PC-3 (cell line): ENCODE measurements around the gene IGSF21. TPM values are rescaled to one million over a fixed set of nuclear protein-coding genes. Genes with fewer than 3 reads are reported as not detected.

ENCODE experiments used
- ATAC-seq: fragments of 200-7000 bp; cut with Tn5 transposase; 2 replicates; pipeline ENCODE4 v1.9.1; 2020; ENCODE audit warnings: mild to moderate bottlenecking, moderate library complexity
- BruUV-seq: library from RNA; stranded (reverse); fragments of 400-500 nt; replicated peaks from 2 replicates; lab custom pipeline; 2021; lab: Mats Ljungman, UMichigan
- CTCF ChIA-PET: fragments of 300-600 bp; sonication (Branson Sonifier 250); formaldehyde crosslinking; loops from one replicate; lab custom pipeline; 2022; ENCODE audit warnings: antibody characterized with exemption; lab: Charles Lee
- POLR2A ChIA-PET: fragments of 300-600 bp; sonication (Branson Sonifier 250); formaldehyde crosslinking; loops from one replicate; lab custom pipeline; 2022; ENCODE audit warnings: antibody characterized with exemption; ENCODE audit not compliant: unreplicated experiment; lab: Charles Lee
- DNase-seq: peaks from one replicate; pipeline ENCODE4 v3.0.0-alpha.2; 2015
- H2AFZ ChIP-seq: fragments of 300-600 bp; sonication (generic); 2 replicates; pipeline ENCODE4 v1.6.0; 2016; ENCODE audit warnings: antibody characterized with exemption, low read length
- H3F3A ChIP-seq: fragments of 300-600 bp; sonication (generic); one replicate; pipeline ENCODE4 v1.6.0; 2017; ENCODE audit warnings: antibody characterized with exemption, low read length, control low read depth, mild to moderate bottlenecking; ENCODE audit not compliant: unreplicated experiment
- H3K27ac ChIP-seq: fragments of 300-600 bp; sonication (generic); 2 replicates; pipeline ENCODE4 v1.5.1; 2016; ENCODE audit warnings: mild to moderate bottlenecking, low read length
- H3K27me3 ChIP-seq: fragments of 300-600 bp; sonication (generic); 2 replicates; pipeline ENCODE4 v1.6.1; 2016; ENCODE audit warnings: low read length, mixed read lengths
- H3K36me3 ChIP-seq: fragments of 300-600 bp; sonication (generic); 2 replicates; pipeline ENCODE4 v1.6.1; 2016; ENCODE audit warnings: low read depth, mixed run types, low read length, mixed read lengths
- H3K4me1 ChIP-seq: fragments of 300-600 bp; sonication (generic); 2 replicates; pipeline ENCODE4 v1.5.1; 2016; ENCODE audit warnings: low read length; ENCODE audit not compliant: insufficient read depth
- H3K4me2 ChIP-seq: fragments of 300-600 bp; sonication (generic); 2 replicates; pipeline ENCODE4 v1.6.0; 2016; ENCODE audit warnings: low read length
- H3K4me3 ChIP-seq: fragments of 300-600 bp; sonication (generic); 2 replicates; pipeline ENCODE4 v1.5.1; 2016; ENCODE audit warnings: mild to moderate bottlenecking, low read length, mixed read lengths
- H3K79me2 ChIP-seq: fragments of 300-600 bp; sonication (generic); 2 replicates; pipeline ENCODE4 v1.6.1; 2017; ENCODE audit warnings: low read length, mixed read lengths
- H3K9ac ChIP-seq: fragments of 300-600 bp; sonication (generic); 2 replicates; pipeline ENCODE4 v1.6.0; 2016; ENCODE audit warnings: mild to moderate bottlenecking, low read length
- H3K9me2 ChIP-seq: fragments of 300-600 bp; sonication (generic); replicated peaks from 2 replicates; pipeline ENCODE4 v1.6.1; 2016; ENCODE audit warnings: mixed run types, low read length, mixed read lengths
- H3K9me3 ChIP-seq: fragments of 300-600 bp; sonication (generic); 2 replicates; pipeline ENCODE4 v1.6.1; 2016; ENCODE audit warnings: low read length, mixed read lengths
- H4K20me1 ChIP-seq: fragments of 300-600 bp; sonication (generic); 2 replicates; pipeline ENCODE4 v1.6.1; 2016; ENCODE audit warnings: low read length, mixed read lengths
- EZH2 ChIP-seq: fragments of 300-600 bp; sonication (generic); IDR thresholded peaks from one replicate; pipeline ENCODE4 v1.6.1; 2017; ENCODE audit warnings: antibody characterized with exemption, mild to moderate bottlenecking, low read length; ENCODE audit not compliant: unreplicated experiment
- EZH2phosphoT487 ChIP-seq: fragments of 300-600 bp; sonication (generic); IDR thresholded peaks from 2 replicates; pipeline ENCODE4 v1.6.1; 2018; ENCODE audit warnings: mild to moderate bottlenecking, antibody characterized with exemption, low read length, borderline replicate concordance
- intact Hi-C: fragments of 100-400 bp; cut with micrococcal nuclease; formaldehyde crosslinking; loops from 2 replicates; pipeline ENCODE4 v1.9.0; 2023
- total RNA-seq: library from RNA; depleted of rRNA; stranded (reverse); fragments of >200 nt; gene quantifications from 2 replicates; pipeline ENCODE4 v1.2.3, GENCODE V29; 2014
- TF ChIP-seq, protein P1 (sequence below): fragments of 300-600 bp; sonication (generic); conservative IDR thresholded peaks from 2 replicates; pipeline ENCODE4 v1.5.1; 2017; ENCODE audit warnings: antibody characterized with exemption, low read depth, mild to moderate bottlenecking, low read length

Gene IGSF21
- total RNA-seq, 1 experiment from 2014 or later: not detected

DNA sequence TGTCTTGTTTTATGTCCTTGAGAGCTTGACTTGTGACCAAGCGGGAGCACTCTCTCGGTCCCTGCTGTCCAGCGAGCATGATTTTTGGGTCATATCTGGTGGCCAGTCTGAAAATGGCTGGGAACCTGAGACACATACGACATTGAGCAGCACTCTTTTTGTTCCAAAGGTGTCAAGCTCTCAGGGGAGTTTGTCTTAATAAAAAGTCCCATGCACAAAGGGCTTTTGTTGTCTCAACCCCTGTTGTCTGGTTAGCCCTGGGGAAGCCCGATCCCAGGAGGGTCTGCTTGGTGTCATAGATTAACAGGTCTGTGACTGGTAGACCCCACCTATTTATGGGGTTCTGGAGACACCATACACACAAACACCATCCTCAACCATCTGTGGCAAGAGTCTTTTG, 315.4 kb downstream of the IGSF21 start:
- H3K27ac ChIP-seq: no peak overlapping the region
- POLR2A ChIA-PET: no interaction called here
- no peak overlapping the region for H2AFZ ChIP-seq
- no peak for DNase-seq
- H3K9me3 ChIP-seq: no peaks in the 10 kb centered on the region
- BruUV-seq: no TSS peak
- no peak overlapping the region for H3K9ac ChIP-seq
- no peaks in the 10 kb centered on the region for H3K27me3 ChIP-seq
- no peaks in the 10 kb centered on the region for H3F3A ChIP-seq
- no peaks in the 10 kb centered on the region for H3K4me1 ChIP-seq
- H3K79me2 ChIP-seq: no peaks in the 10 kb centered on the region
- H4K20me1 ChIP-seq: no peaks in the 10 kb centered on the region
- intact Hi-C loops: no loop called here
- no peak overlapping the region for H3K4me2 ChIP-seq
- H3K4me3 ChIP-seq: no peak overlapping the region
- no peaks in the 10 kb centered on the region for H3K9me2 ChIP-seq
- no peak for TF ChIP-seq EZH2phosphoT487
- TF ChIP-seq, protein P1, sequence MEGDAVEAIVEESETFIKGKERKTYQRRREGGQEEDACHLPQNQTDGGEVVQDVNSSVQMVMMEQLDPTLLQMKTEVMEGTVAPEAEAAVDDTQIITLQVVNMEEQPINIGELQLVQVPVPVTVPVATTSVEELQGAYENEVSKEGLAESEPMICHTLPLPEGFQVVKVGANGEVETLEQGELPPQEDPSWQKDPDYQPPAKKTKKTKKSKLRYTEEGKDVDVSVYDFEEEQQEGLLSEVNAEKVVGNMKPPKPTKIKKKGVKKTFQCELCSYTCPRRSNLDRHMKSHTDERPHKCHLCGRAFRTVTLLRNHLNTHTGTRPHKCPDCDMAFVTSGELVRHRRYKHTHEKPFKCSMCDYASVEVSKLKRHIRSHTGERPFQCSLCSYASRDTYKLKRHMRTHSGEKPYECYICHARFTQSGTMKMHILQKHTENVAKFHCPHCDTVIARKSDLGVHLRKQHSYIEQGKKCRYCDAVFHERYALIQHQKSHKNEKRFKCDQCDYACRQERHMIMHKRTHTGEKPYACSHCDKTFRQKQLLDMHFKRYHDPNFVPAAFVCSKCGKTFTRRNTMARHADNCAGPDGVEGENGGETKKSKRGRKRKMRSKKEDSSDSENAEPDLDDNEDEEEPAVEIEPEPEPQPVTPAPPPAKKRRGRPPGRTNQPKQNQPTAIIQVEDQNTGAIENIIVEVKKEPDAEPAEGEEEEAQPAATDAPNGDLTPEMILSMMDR: no peak
- no peak for TF ChIP-seq EZH2
- CTCF ChIA-PET: no interaction called here
- H3K36me3 ChIP-seq: no peaks in the 10 kb centered on the region
- no peak for ATAC-seq

DNA sequence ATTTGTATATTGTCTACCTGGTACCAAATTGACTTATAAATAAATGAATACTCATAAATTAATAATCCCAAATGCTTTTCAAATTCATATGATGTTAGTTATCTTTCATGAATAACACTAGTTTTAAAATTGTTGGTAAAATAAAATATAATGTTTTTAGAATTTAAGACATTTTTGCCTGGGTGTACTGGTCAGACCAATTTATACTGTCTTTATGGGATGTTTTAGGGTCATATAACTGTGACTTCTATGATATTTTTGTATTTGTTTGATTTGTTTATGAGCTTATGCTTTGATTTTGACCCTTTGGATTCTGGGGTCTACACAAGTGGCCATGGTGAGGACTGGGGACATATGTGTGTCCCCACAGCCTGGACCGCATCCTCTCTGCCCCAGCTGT, 319.0 kb downstream of the IGSF21 start:
- intact Hi-C loops: no loop called here
- no peaks in the 10 kb centered on the region for H3K9me3 ChIP-seq
- no peaks in the 10 kb centered on the region for H3F3A ChIP-seq
- no peak overlapping the region for H3K9ac ChIP-seq
- H3K9me2 ChIP-seq: no peaks in the 10 kb centered on the region
- CTCF ChIA-PET: no interaction called here
- POLR2A ChIA-PET: no interaction called here
- no peak overlapping the region for H3K27ac ChIP-seq
- no peak for TF ChIP-seq EZH2phosphoT487
- TF ChIP-seq, protein P1: no peak
- TF ChIP-seq EZH2: no peak
- no peaks in the 10 kb centered on the region for H3K36me3 ChIP-seq
- H3K79me2 ChIP-seq: no peaks in the 10 kb centered on the region
- no peaks in the 10 kb centered on the region for H4K20me1 ChIP-seq
- no peak for DNase-seq
- no peaks in the 10 kb centered on the region for H3K4me1 ChIP-seq
- BruUV-seq: no TSS peak
- H3K4me2 ChIP-seq: no peak overlapping the region
- H3K4me3 ChIP-seq: no peak overlapping the region
- H3K27me3 ChIP-seq: no peaks in the 10 kb centered on the region
- no peak for ATAC-seq
- no peak overlapping the region for H2AFZ ChIP-seq
